ENCODE measurements around the gene ZNF207. TPM values are rescaled to one million over a fixed set of nuclear protein-coding genes. Genes with fewer than 3 reads are reported as not detected.
A peak's percentile ranks its signal among the peaks of the same experiment; 100 is the strongest.
"Not testable (repeated sequence)": the region's sequence is repeated elsewhere in the genome, so short reads cannot be mapped to it uniquely, and the experiment has no call there.

Gene ZNF207
- total RNA-seq, 2 donors from 2014 or later = 82.5 to 95.6 TPM

DNA sequence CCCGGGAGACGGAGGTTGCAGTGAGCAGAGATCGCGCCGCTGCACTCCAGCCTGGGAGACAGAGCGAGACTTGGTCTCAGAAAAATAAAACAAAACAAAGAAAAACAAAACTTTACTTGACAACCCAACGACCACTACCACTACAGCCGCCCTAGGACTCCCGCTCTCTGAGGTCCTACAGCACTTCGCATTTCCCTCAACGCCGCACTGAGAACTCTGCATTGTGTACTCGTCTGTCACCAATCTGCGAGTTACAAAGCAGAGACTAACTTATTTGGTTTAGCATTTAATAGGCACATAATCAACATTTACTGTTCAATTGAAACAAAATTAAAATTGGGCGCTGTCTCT is 479 bp upstream of the ZNF207 start:
- Histone ChIP-seq H3K4me3 (peak overlapping the region; percentile 57 to 64), H3K27me3 (no peaks in the 10 kb centered on the region), H3K36me3 (replicated peaks in 1 of 2; ENCODE audit: insufficient read depth in 1 of 2, low read depth in 2 of 2) (peaks cover 0 to 5% of the 10 kb centered on the region in 2 donors), H3K9me3 (no peaks in the 10 kb centered on the region), H3K27ac (peak overlapping the region; percentile 92 to 97 (median 92)), H3K4me1 (peaks cover 30% of the 10 kb centered on the region)
- WGBS, 2 donors = 13 to 18% methylated on average over 15 of the region's 15 CpGs
- TF ChIP-seq CTCF (IDR thresholded peaks at IDR 0.05) = peak in 1 of 7 experiments; percentile 4
- no peak for TF ChIP-seq POLR2A (IDR thresholded peaks at IDR 0.05)
- intact Hi-C loops (cut with DNase I) = no loop called here
- peak; percentile 30 for ATAC-seq
- DNase-seq = peak in 2 of 4 donors; percentile 23 to 33

GRCh38 chr17:32350666-32351418 is 885 bp downstream of the ZNF207 start:
- 0 to 1% methylated on average over 20 of the region's 20 CpGs for WGBS, 2 donors
- H3K4me1 ChIP-seq = peaks cover 43% of the 10 kb centered on the region
- peaks cover 0 to 5% of the 10 kb centered on the region in 2 donors for H3K36me3 ChIP-seq (replicated peaks in 1 of 2; ENCODE audit: insufficient read depth in 1 of 2, low read depth in 2 of 2)
- DNase-seq (peak; percentile 40 to 70 (median 44)), ATAC-seq (peak; percentile 53)
- H3K27me3 ChIP-seq = no peaks in the 10 kb centered on the region
- H3K4me3 ChIP-seq = peak overlapping the region; percentile 57 to 64
- TF ChIP-seq CTCF (IDR thresholded peaks at IDR 0.05) (no peak), POLR2A (IDR thresholded peaks at IDR 0.05) (no peak)
- intact Hi-C loops (cut with DNase I) = no loop called here
- H3K9me3 ChIP-seq = no peaks in the 10 kb centered on the region
- peak overlapping the region; percentile 92 to 97 (median 92) for H3K27ac ChIP-seq

- peaks cover 44% of the 10 kb centered on the region for H3K4me1 ChIP-seq
- ATAC-seq; H3K4me3 ChIP-seq; H3K36me3 ChIP-seq (replicated peaks in 1 of 2; ENCODE audit: insufficient read depth in 1 of 2, low read depth in 2 of 2); DNase-seq; H3K27me3 ChIP-seq; H3K27ac ChIP-seq; H3K9me3 ChIP-seq; intact Hi-C loops (cut with DNase I): not testable (repeated sequence)
- WGBS, 2 donors = 92 to 95% methylated on average over 9 of the region's 9 CpGs
Observed at GRCh38 chr17:32352734-32353133, 2.8 kb downstream of the ZNF207 start.

GRCh38 chr17:32355649-32356377 is 5.9 kb downstream of the ZNF207 start:
- Histone ChIP-seq H3K27me3 (no peaks in the 10 kb centered on the region), H3K9me3 (no peaks in the 10 kb centered on the region), H3K4me3 (no peak overlapping the region), H3K4me1 (peaks cover 39% of the 10 kb centered on the region), H3K27ac (no peak overlapping the region), H3K36me3 (replicated peaks in 1 of 2; ENCODE audit: insufficient read depth in 1 of 2, low read depth in 2 of 2) (peaks cover 3 to 31% of the 10 kb centered on the region in 2 donors)
- no peak for TF ChIP-seq POLR2A (IDR thresholded peaks at IDR 0.05)
- no peak for TF ChIP-seq CTCF (IDR thresholded peaks at IDR 0.05)
- DNase-seq (no peak), ATAC-seq (peak; percentile 10)
- 28 to 44% methylated on average over 6 of the region's 6 CpGs for WGBS, 2 donors
- intact Hi-C loops (cut with DNase I) = no loop called here

DNA sequence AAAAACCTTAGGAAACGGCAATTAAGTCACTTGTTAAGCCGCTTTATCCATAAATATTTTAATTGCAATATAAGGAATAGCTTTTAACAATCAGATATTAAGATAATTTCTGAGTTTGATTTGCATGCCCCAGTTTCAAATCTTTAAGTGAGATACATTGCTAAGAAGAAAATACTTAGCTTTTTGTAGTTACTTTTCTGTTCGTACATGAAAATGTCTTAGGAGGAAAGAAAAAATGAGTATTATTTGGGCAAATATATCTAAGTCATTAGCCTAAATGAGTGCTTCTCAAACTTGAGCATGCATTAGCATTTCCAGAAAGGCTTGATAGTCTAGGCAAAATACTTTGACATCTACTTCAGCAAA is 6.4 kb downstream of the ZNF207 start:
- no peak for DNase-seq
- H3K36me3 ChIP-seq (replicated peaks in 1 of 2; ENCODE audit: insufficient read depth in 1 of 2, low read depth in 2 of 2) = peaks cover 3 to 36% of the 10 kb centered on the region in 2 donors
- H3K27me3 ChIP-seq = no peaks in the 10 kb centered on the region
- intact Hi-C loops (cut with DNase I) = no loop called here
- 88 to 96% methylated on average over 3 of the region's 3 CpGs for WGBS, 2 donors
- ATAC-seq = no peak
- no peak overlapping the region for H3K27ac ChIP-seq
- peaks cover 39% of the 10 kb centered on the region for H3K4me1 ChIP-seq
- H3K9me3 ChIP-seq = no peaks in the 10 kb centered on the region
- TF ChIP-seq CTCF (IDR thresholded peaks at IDR 0.05) = no peak
- TF ChIP-seq POLR2A (IDR thresholded peaks at IDR 0.05) = no peak
- no peak overlapping the region for H3K4me3 ChIP-seq
